ENCODE results near the gene TBX2. TPM values are rescaled to one million over a fixed set of nuclear protein-coding genes. Genes with fewer than 3 reads are reported as not detected.

Gene TBX2
- total RNA-seq, 1 donor from 2014 or later: not detected

DNA sequence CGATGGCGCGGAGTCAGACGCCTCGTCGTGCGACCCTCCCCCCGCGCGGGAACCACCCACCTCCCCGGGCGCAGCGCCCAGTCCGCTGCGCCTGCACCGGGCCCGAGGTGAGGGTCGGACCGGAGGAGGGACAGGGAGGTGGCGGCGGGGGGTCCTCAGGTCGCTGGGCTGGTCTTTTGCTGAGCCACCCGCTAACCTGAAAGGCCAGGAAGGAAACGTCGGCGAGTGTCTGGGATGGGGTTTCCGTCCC, 4.9 kb downstream of the TBX2 start:
- Mint-ChIP-seq H3K27me3 (ENCODE audit: insufficient read depth, low read depth) (peaks cover 77% of the 10 kb centered on the region), H3K4me3 (no peak overlapping the region), H3K36me3 (no peaks in the 10 kb centered on the region), H3K4me1 (peaks cover 17% of the 10 kb centered on the region), H3K9me3 (peaks cover 3% of the 10 kb centered on the region), H3K27ac (no peak overlapping the region)
- Histone ChIP-seq H3K4me3 (peak overlapping the region; percentile 36), H3K36me3 (no peaks in the 10 kb centered on the region), H3K4me2 (peak overlapping the region; percentile 69), H2AFZ (replicated peaks) (no peak overlapping the region), H3K27ac (no peak overlapping the region), H3K9me3 (ENCODE audit: low read depth) (no peaks in the 10 kb centered on the region), H3K79me2 (ENCODE audit: low read depth) (no peaks in the 10 kb centered on the region), H3K4me1 (peaks cover 13% of the 10 kb centered on the region), H3K9ac (no peak overlapping the region), H3F3A (ENCODE audit: low read depth) (peaks cover 6% of the 10 kb centered on the region), H3K27me3 (peaks cover 100% of the 10 kb centered on the region), H4K20me1 (ENCODE audit: low read depth) (peaks cover 90% of the 10 kb centered on the region)
- TF ChIP-seq, protein P1, sequence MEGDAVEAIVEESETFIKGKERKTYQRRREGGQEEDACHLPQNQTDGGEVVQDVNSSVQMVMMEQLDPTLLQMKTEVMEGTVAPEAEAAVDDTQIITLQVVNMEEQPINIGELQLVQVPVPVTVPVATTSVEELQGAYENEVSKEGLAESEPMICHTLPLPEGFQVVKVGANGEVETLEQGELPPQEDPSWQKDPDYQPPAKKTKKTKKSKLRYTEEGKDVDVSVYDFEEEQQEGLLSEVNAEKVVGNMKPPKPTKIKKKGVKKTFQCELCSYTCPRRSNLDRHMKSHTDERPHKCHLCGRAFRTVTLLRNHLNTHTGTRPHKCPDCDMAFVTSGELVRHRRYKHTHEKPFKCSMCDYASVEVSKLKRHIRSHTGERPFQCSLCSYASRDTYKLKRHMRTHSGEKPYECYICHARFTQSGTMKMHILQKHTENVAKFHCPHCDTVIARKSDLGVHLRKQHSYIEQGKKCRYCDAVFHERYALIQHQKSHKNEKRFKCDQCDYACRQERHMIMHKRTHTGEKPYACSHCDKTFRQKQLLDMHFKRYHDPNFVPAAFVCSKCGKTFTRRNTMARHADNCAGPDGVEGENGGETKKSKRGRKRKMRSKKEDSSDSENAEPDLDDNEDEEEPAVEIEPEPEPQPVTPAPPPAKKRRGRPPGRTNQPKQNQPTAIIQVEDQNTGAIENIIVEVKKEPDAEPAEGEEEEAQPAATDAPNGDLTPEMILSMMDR (IDR thresholded peaks at IDR 0.05): no peak
- peak; percentile 12 for TF ChIP-seq EZH2 (IDR thresholded peaks at IDR 0.05)
- no peak for TF ChIP-seq EZH2phosphoT487 (IDR thresholded peaks at IDR 0.05)
- DNase-seq (ENCODE audit: low spot score): no peak

DNA sequence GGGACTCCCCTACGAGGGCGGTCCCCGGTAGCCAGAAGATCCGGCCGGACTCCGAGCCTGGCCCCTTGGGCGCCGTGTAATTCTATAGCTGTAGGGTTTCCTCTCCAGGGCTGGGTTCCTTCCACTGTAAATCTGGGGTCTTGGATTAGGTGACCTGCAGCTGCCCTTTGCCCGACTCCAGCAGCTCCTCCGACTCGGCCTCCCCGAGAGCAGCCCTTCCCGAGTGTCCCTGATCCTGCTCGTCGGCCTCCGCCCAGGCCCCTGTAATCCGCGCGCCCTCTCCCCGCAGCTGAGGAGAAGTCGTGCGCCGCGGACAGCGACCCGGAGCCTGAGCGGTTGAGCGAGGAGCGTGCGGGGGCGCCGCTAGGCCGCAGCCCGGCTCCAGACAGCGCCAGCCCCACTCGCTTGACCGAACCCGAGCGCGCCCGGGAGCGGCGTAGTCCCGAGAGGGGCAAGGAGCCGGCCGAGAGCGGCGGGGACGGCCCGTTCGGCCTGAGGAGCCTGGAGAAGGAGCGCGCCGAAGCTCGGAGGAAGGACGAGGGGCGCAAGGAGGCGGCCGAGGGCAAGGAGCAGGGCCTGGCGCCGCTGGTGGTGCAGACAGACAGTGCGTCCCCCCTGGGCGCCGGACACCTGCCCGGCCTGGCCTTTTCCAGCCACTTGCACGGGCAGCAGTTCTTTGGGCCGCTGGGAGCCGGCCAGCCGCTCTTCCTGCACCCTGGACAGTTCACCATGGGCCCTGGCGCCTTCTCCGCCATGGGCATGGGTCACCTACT, 5.5 kb downstream of the TBX2 start:
- no peaks in the 10 kb centered on the region for H3K36me3 Mint-ChIP-seq
- peaks cover 13% of the 10 kb centered on the region for H3K4me1 ChIP-seq
- peaks cover 17% of the 10 kb centered on the region for H3K4me1 Mint-ChIP-seq
- H3K36me3 ChIP-seq: no peaks in the 10 kb centered on the region
- H3K4me2 ChIP-seq: peak overlapping the region; percentile 69
- peaks cover 100% of the 10 kb centered on the region for H3K27me3 ChIP-seq
- H4K20me1 ChIP-seq (ENCODE audit: low read depth): peaks cover 93% of the 10 kb centered on the region
- no peak overlapping the region for H3K9ac ChIP-seq
- peak overlapping the region; percentile 46 for H3K4me3 Mint-ChIP-seq
- peak overlapping the region; percentile 36 for H3K4me3 ChIP-seq
- peaks cover 81% of the 10 kb centered on the region for H3K27me3 Mint-ChIP-seq (ENCODE audit: insufficient read depth, low read depth)
- no peaks in the 10 kb centered on the region for H3K79me2 ChIP-seq (ENCODE audit: low read depth)
- no peak overlapping the region for H3K27ac Mint-ChIP-seq
- no peak overlapping the region for H2AFZ ChIP-seq (replicated peaks)
- DNase-seq (ENCODE audit: low spot score): peak; percentile 87
- no peak overlapping the region for H3K27ac ChIP-seq
- peaks cover 11% of the 10 kb centered on the region for H3F3A ChIP-seq (ENCODE audit: low read depth)
- H3K9me3 ChIP-seq (ENCODE audit: low read depth): no peaks in the 10 kb centered on the region
- H3K9me3 Mint-ChIP-seq: peaks cover 3% of the 10 kb centered on the region
- peak; percentile 83 for TF ChIP-seq EZH2phosphoT487 (IDR thresholded peaks at IDR 0.05)
- TF ChIP-seq EZH2 (IDR thresholded peaks at IDR 0.05): peak; percentile 91
- TF ChIP-seq, protein P1 (IDR thresholded peaks at IDR 0.05): peak; percentile 24

DNA sequence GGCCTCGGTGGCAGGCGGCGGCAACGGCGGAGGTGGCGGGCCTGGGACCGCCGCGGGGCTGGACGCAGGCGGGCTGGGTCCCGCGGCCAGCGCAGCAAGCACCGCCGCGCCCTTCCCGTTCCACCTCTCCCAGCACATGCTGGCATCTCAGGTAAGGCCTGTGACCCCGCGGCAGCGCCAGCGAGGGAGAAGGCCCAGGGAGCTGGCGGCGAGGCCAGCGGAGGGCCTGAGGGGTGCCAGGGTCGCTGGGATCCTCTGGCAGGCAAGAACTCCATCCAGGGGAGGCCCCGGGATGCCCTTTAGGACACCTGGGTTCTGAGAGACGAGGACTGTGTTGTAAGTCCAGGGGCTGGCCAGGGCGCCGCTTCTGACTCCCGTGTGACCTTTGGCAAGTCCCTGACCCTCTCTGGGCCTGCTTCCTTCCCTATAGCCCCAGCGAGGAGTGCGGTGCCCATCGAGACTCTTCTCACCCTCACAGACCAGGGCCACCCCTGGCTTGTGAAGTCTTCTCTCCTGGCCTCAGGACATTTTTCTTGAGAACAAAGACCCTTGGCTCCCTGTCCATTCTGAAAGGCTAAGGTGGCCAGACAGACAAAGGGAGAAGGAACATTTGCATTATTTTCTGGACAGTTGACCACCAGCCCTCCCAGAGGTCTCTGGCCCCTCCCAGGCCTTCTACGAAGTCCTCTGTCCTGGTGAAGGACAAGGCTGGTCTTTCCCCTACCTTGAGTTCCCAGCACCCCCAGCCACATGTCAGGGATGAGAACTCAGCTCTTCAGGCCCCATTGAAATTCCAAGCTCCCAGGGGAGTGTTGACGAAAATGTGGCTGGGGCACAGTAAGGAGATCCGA, 6.3 kb downstream of the TBX2 start:
- Mint-ChIP-seq H3K36me3 (no peaks in the 10 kb centered on the region), H3K27me3 (ENCODE audit: insufficient read depth, low read depth) (peaks cover 84% of the 10 kb centered on the region), H3K4me1 (peaks cover 22% of the 10 kb centered on the region), H3K27ac (no peak overlapping the region), H3K9me3 (peaks cover 3% of the 10 kb centered on the region), H3K4me3 (peak overlapping the region; percentile 31)
- Histone ChIP-seq H3K4me3 (peak overlapping the region; percentile 36), H3K79me2 (ENCODE audit: low read depth) (no peaks in the 10 kb centered on the region), H4K20me1 (ENCODE audit: low read depth) (peaks cover 94% of the 10 kb centered on the region), H3K27me3 (peaks cover 100% of the 10 kb centered on the region), H3K36me3 (no peaks in the 10 kb centered on the region), H3F3A (ENCODE audit: low read depth) (peaks cover 19% of the 10 kb centered on the region), H3K9me3 (ENCODE audit: low read depth) (no peaks in the 10 kb centered on the region), H3K4me2 (peak overlapping the region; percentile 69), H3K27ac (no peak overlapping the region), H3K9ac (no peak overlapping the region), H2AFZ (replicated peaks) (no peak overlapping the region), H3K4me1 (peaks cover 13% of the 10 kb centered on the region)
- TF ChIP-seq EZH2 (IDR thresholded peaks at IDR 0.05) (peak; percentile 55), EZH2phosphoT487 (IDR thresholded peaks at IDR 0.05) (no peak)
- TF ChIP-seq, protein P1 (IDR thresholded peaks at IDR 0.05): no peak
- no peak for DNase-seq (ENCODE audit: low spot score)
